ENCODE measurements around the gene ITGAX. TPM values are rescaled to one million over a fixed set of nuclear protein-coding genes. Genes with fewer than 3 reads are reported as not detected.

Gene ITGAX
- total RNA-seq, 1 experiment from 2014 or later: 1.9 TPM

DNA sequence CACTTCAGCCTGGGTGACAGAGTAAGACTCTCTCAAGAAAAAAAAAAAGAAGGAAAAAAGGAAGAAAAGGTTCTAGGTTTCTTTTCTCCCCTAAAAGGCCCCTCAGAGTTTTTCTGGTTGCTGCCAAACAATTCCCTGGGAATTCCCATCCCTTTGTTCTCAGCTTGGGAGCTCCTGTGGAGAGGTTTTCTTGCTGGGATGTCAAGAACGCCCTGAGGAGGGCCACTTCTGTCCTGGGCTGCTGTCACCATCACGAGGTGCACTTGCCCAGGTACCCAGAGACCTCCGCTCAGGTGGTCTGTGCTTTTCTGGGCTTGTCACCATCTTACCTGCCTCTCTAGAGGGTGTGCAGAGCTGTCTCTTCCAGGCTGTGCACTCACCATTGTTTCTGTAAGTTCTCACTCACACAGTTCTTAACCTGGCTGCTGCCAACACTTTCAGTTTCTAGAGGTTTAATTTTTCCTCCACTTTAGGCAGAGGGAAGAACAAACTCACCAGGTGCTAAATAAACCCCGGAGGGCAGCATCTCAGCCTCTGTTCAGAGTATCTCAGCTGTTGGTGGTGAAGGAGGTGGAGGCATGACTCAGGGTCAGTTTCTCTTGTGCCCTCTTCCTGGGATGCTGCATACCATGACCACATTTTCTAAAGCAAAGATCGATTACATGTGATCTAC is 75.5 kb downstream of the ITGAX start:
- CTCF ChIA-PET: no interaction called here
- ATAC-seq (no peak), DNase-seq (ENCODE audit: low read depth, low spot score) (no peak)
- H2AFZ ChIP-seq (ENCODE audit: low read depth, low read length, poor library complexity, severe bottlenecking): no peak overlapping the region
- POLR2A ChIA-PET: no interaction called here
- H3K27me3 ChIP-seq (ENCODE audit: insufficient read depth, low read length): no peaks in the 10 kb centered on the region
- no peaks in the 10 kb centered on the region for H3K79me2 ChIP-seq (ENCODE audit: insufficient read depth, low read length)
- H3K9ac ChIP-seq (ENCODE audit: low read length): no peak overlapping the region
- TF ChIP-seq EGR1 (IDR thresholded peaks at IDR 0.05; ENCODE audit: low read depth): no peak
- no peak for TF ChIP-seq SRF (IDR thresholded peaks at IDR 0.05; ENCODE audit: low read depth)
- TF ChIP-seq, protein P1, sequence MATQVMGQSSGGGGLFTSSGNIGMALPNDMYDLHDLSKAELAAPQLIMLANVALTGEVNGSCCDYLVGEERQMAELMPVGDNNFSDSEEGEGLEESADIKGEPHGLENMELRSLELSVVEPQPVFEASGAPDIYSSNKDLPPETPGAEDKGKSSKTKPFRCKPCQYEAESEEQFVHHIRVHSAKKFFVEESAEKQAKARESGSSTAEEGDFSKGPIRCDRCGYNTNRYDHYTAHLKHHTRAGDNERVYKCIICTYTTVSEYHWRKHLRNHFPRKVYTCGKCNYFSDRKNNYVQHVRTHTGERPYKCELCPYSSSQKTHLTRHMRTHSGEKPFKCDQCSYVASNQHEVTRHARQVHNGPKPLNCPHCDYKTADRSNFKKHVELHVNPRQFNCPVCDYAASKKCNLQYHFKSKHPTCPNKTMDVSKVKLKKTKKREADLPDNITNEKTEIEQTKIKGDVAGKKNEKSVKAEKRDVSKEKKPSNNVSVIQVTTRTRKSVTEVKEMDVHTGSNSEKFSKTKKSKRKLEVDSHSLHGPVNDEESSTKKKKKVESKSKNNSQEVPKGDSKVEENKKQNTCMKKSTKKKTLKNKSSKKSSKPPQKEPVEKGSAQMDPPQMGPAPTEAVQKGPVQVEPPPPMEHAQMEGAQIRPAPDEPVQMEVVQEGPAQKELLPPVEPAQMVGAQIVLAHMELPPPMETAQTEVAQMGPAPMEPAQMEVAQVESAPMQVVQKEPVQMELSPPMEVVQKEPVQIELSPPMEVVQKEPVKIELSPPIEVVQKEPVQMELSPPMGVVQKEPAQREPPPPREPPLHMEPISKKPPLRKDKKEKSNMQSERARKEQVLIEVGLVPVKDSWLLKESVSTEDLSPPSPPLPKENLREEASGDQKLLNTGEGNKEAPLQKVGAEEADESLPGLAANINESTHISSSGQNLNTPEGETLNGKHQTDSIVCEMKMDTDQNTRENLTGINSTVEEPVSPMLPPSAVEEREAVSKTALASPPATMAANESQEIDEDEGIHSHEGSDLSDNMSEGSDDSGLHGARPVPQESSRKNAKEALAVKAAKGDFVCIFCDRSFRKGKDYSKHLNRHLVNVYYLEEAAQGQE (IDR thresholded peaks at IDR 0.05; ENCODE audit: low read depth): no peak
- TF ChIP-seq, protein P2, sequence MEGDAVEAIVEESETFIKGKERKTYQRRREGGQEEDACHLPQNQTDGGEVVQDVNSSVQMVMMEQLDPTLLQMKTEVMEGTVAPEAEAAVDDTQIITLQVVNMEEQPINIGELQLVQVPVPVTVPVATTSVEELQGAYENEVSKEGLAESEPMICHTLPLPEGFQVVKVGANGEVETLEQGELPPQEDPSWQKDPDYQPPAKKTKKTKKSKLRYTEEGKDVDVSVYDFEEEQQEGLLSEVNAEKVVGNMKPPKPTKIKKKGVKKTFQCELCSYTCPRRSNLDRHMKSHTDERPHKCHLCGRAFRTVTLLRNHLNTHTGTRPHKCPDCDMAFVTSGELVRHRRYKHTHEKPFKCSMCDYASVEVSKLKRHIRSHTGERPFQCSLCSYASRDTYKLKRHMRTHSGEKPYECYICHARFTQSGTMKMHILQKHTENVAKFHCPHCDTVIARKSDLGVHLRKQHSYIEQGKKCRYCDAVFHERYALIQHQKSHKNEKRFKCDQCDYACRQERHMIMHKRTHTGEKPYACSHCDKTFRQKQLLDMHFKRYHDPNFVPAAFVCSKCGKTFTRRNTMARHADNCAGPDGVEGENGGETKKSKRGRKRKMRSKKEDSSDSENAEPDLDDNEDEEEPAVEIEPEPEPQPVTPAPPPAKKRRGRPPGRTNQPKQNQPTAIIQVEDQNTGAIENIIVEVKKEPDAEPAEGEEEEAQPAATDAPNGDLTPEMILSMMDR (IDR thresholded peaks at IDR 0.05 in 2 of 3, conservative IDR thresholded peaks at IDR 0.05 in 1 of 3; ENCODE audit: borderline replicate concordance in 1 of 3, insufficient read depth in 1 of 3, low read depth in 2 of 3, low read length in 2 of 3): no peak
- TF ChIP-seq, protein P3, sequence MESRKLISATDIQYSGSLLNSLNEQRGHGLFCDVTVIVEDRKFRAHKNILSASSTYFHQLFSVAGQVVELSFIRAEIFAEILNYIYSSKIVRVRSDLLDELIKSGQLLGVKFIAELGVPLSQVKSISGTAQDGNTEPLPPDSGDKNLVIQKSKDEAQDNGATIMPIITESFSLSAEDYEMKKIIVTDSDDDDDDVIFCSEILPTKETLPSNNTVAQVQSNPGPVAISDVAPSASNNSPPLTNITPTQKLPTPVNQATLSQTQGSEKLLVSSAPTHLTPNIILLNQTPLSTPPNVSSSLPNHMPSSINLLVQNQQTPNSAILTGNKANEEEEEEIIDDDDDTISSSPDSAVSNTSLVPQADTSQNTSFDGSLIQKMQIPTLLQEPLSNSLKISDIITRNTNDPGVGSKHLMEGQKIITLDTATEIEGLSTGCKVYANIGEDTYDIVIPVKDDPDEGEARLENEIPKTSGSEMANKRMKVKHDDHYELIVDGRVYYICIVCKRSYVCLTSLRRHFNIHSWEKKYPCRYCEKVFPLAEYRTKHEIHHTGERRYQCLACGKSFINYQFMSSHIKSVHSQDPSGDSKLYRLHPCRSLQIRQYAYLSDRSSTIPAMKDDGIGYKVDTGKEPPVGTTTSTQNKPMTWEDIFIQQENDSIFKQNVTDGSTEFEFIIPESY (IDR thresholded peaks at IDR 0.05; ENCODE audit: extremely low read depth, insufficient replicate concordance, low read length): no peak
- no peak for TF ChIP-seq POLR2AphosphoS5 (IDR thresholded peaks at IDR 0.05; ENCODE audit: low read depth, low read length)
- TF ChIP-seq SP1 (IDR thresholded peaks at IDR 0.05; ENCODE audit: low read depth): no peak
- TF ChIP-seq JUND (IDR thresholded peaks at IDR 0.05): no peak
- TF ChIP-seq CBX3 (IDR thresholded peaks at IDR 0.05; ENCODE audit: low read depth): no peak
- no peak for TF ChIP-seq POLR2A (IDR thresholded peaks at IDR 0.05; ENCODE audit: borderline replicate concordance, extremely low read depth, insufficient read depth, insufficient read length)
- TF ChIP-seq, protein P4, sequence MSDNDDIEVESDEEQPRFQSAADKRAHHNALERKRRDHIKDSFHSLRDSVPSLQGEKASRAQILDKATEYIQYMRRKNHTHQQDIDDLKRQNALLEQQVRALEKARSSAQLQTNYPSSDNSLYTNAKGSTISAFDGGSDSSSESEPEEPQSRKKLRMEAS (IDR thresholded peaks at IDR 0.05): no peak
- TF ChIP-seq CEBPB (IDR thresholded peaks at IDR 0.05; ENCODE audit: low read depth): no peak
- TF ChIP-seq ZFX (IDR thresholded peaks at IDR 0.05): no peak
- no peak for TF ChIP-seq TCF7L2 (IDR thresholded peaks at IDR 0.05; ENCODE audit: borderline replicate concordance, extremely low read depth, insufficient read depth, insufficient read length)
- TF ChIP-seq SIN3A (IDR thresholded peaks at IDR 0.05; ENCODE audit: low read depth): no peak
- TF ChIP-seq RAD21 (IDR thresholded peaks at IDR 0.05; ENCODE audit: low read depth): no peak
- intact Hi-C loops (cut with micrococcal nuclease): no loop called here
- BruUV-seq (replicated peaks): no TSS peak
- no peaks in the 10 kb centered on the region for H4K20me1 ChIP-seq (ENCODE audit: insufficient read depth)
- no peak overlapping the region for H3K27ac ChIP-seq (ENCODE audit: low read depth, low read length)
- no peaks in the 10 kb centered on the region for H3K9me2 ChIP-seq (ENCODE audit: insufficient read depth)
- RAD21 ChIA-PET (ENCODE audit: low non-redundant PET in 1 of 2, low total read pairs in 2 of 2, uncharacterized antibody in 2 of 2, unreplicated experiment in 2 of 2): no interaction called here
- H3K4me2 ChIP-seq (ENCODE audit: low read length): no peak overlapping the region
- H3K36me3 ChIP-seq (ENCODE audit: control insufficient read depth in 1 of 2, insufficient read depth in 2 of 2, low read length in 2 of 2): no peaks in the 10 kb centered on the region
- H3K9me3 ChIP-seq (ENCODE audit: control insufficient read depth in 1 of 2, insufficient read depth in 1 of 2, low read depth in 1 of 2, low read length in 2 of 2): no peaks in the 10 kb centered on the region
- no peak overlapping the region for H3K4me3 ChIP-seq (replicated peaks in 1 of 2; ENCODE audit: low read depth in 1 of 2, low read length in 2 of 2)
- H3K4me1 ChIP-seq (ENCODE audit: control insufficient read depth in 1 of 2, insufficient read depth in 2 of 2, low read length in 2 of 2): peaks cover 3 to 9% of the 10 kb centered on the region in 2 experiments; a peak in 3 of 4 replicates
